ENCODE results near the gene INHBB.
"Not testable (repeated sequence)": the region's sequence is repeated elsewhere in the genome, so short reads cannot be mapped to it uniquely, and the experiment has no call there.

Gene INHBB

GRCh38 chr2:120381661-120382060 lies 35.7 kb downstream of the INHBB start:
- DNase-seq (ENCODE audit: low read depth in 2 of 2): no peak

DNA sequence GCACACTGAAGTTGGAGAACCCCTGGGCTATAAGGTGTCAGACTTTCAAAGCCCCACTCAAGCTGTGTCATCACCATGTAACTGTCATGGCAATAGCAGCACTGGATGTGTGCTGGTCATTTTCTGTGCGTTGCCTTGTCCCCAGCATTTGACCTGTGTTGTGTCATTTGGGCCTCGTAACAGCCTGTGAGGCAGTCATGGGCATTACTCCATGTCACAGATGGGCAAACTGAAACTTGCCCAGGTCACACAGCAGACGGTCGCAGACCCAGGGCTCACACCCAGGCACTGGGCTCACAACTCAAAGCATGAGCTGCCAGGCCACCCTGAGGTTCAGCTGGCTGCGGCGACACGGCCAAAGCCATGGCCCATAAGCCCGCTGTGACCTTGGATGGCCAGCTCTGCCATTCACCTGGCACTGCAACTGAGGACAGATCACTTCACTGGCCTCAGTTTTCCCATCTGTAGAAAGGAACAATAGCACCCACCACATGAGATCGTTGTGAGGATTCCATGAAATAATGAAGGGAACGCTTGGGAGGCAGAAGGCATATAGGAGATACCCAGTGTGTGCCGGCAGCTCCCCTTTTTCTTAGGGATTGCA lies 36.7 kb downstream of the INHBB start:
- no peak for DNase-seq (ENCODE audit: low read depth in 2 of 2)

GRCh38 chr2:120383191-120383590 lies 37.3 kb downstream of the INHBB start:
- DNase-seq (ENCODE audit: low read depth in 2 of 2): no peak

DNA sequence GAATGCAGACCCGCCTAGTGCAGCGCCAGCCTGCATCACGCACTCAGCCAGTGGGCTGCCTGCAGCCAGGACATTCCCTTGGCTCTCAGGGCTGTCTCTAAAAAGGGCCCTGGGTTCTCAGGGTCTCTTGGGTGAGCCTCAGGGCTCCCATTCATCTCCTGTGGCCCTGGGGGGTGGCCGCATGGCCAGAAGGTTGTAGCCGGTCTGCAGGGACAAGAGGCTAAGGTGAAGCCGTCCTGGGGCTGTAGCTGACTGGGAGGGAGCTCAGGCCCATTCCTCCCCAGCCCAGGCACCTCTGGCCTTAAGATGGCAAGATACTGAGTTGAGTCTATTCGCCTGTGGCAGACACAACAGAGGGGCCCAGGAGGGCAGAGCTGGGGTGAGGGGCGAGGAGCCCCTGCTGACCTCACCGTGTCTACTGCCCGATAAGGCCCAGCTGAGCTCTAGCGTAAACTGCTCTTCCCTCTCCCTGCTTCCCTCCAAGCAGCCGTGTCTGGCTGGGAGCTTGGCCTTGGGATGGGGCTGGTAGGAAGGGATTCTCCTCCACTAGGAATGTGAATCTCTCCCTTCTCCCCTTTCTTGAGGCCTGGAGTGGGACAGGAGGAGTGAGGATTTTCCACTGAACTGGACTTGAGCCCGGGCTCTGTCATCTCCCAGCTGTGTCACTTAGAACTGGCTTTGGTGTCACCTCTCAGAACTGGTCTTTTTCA lies 37.9 kb downstream of the INHBB start:
- no peak for DNase-seq (ENCODE audit: low read depth in 2 of 2)

- DNase-seq (ENCODE audit: low read depth in 2 of 2): no peak
These were observed 38.8 kb downstream of the INHBB start for GRCh38 chr2:120384486-120385354.

DNA sequence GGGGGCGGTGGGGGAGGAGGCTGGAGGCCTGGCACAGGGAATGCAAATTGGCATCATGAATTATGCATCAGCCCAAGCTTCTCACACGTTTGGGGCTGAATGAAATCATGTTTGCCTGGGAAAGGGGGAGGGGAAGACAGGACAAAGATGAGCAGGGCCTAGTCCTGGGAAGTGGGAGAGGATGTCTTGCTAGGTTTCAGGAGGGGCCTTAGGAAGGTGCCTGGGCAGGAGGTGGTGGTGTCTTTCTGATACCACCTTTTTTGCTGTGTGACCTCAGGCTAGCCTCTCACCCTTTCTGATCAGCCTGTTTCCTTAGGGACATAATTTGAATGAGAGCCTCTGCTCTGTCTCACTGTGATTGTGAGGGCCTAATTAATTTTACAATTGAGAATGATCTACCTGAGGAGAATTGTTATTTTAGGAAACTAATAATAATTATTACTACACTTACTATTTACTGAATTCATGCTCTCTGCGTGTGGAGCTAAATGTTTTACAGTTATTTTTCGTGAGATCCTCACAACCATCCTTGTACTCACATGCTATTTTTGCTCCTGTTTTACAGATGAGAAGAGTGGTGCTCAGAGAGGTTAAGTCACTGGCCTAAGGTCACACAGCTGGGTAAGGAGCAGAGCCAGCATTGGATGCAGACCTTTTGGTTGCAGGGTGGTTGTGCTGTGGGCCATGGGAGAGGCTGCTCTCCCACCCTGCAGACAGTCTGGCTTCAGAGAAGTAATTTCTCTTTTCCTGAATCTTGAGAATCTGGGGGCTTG lies 39.6 kb downstream of the INHBB start:
- no peak for DNase-seq (ENCODE audit: low read depth in 2 of 2)

GRCh38 chr2:120388222-120389035 lies 42.5 kb downstream of the INHBB start:
- DNase-seq (ENCODE audit: low read depth in 2 of 2): no peak

DNA sequence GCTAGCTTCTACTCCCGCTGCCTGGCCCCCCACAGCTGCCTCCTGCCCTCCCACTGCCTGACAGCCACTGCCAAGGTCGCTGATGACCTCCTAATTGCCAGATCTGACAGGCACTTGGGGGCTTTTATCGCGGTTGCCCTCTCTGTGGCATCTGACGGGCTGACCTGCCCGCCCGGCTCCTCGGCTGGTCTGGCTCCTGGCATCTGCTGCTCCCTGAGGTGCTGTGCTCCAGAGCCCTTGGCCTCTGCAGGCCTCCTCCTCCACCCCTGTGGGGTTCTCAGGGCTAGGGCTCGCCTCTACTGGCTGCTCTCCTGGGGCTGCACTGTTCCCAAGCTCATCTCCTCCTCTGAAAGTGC lies 43.1 kb downstream of the INHBB start:
- no peak for DNase-seq (ENCODE audit: low read depth in 2 of 2)

DNA sequence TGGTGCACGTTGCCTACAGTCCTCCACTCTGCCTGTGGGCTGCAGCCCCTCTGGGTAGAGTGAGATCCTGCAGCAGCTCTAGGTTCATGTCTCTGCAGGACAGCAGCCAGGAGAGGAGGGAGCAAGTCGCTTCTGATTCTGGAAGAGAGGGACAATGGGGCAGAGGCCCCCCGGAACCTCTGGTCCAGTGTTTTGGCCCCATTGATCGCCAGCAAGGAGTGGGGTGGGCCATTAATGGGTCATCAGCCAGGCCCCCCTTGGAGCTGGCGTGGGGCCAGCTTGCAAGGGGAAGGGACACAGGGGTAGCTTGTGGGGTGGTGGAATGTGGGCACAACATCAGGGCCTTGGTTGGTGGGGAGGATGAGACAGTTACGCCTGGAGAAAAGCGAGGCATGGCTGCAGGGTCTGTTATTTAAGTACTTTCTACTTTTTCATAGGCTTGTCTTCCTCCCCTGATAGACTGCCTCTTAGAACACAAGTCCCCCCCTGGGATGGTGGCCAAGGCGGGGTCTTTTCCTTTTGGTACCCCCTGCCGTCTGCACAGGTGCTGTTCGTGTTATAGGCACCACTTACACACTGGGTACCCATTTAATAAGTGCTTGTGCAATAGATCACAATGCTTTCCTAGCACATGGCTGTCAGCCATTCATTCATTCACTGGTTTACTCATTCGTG lies 44.6 kb downstream of the INHBB start:
- no peak for DNase-seq (ENCODE audit: low read depth in 2 of 2)

- not testable (repeated sequence) for DNase-seq (ENCODE audit: low read depth in 2 of 2)
These were observed 45.4 kb downstream of the INHBB start for GRCh38 chr2:120391382-120391781.

- no peak for DNase-seq (ENCODE audit: low read depth in 2 of 2)
These were observed 46.2 kb downstream of the INHBB start for GRCh38 chr2:120391911-120392665.

DNA sequence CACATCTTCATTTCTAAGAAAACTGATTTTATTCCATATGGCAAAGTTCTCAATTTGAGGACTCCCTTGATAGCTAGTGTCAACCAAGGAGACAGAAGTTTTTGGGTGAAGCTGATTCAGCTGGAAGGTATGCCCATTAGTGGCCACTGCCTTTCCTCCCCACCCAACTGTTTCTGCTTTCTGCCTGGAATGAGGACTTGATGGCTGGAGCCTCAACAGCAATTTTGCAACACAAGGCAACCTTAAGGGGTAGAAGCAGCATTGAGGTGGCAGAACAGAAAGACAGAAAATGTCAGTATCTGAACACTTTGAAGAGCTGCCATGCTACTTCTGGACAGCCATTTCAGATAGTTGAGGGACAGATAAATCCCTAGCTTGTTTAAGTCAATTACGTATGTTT lies 47.0 kb downstream of the INHBB start:
- DNase-seq (ENCODE audit: low read depth in 2 of 2): no peak

GRCh38 chr2:120393456-120393855 lies 47.5 kb downstream of the INHBB start:
- no peak for DNase-seq (ENCODE audit: low read depth in 2 of 2)

- DNase-seq (ENCODE audit: low read depth in 2 of 2): no peak
These were observed 48.8 kb downstream of the INHBB start for GRCh38 chr2:120394764-120395163.

- DNase-seq (ENCODE audit: low read depth in 2 of 2): no peak
These were observed 49.5 kb downstream of the INHBB start for GRCh38 chr2:120395221-120396012.

DNA sequence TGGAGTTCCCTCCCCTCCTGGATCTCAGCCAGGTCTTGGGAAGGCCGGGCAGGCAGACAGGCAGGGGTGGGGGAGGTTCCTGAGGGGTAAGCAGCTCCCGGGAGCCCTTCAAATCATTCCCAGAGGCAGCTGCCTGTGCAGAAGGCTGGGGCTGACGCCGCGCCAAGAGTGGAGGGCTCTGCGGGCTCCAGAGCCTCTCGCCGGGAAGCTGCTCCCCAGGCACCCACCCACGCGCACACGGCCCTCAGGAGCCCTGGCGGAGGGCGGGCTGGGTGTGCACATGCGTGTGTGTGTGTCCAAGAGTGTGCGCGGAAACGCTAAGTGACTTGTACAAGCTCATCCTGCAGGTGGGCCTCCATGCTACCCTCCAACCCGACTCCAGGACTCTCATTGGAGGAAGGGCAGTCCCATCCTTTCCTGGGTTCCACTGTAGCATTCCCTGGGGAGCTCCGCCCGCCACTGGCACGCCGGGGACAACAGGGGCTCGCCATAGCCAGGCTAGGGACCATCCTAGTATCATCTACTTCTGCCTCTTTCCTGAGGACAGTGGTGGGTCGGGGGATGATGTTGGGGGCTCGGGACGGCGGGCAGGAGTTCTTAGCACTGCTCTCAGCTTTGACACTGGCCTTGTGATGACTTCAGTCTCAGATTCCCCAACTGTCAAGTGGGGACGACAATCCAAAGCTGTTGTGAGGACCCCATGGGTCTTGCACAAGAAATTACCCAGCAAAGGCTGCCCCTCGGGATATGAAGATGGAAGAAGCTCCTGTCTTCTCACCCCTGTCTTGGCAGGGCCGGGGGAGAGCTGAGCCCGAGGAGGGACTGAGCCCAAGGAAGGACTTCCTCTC lies 50.3 kb downstream of the INHBB start:
- DNase-seq (ENCODE audit: low read depth in 2 of 2): no peak

GRCh38 chr2:120396861-120397811 lies 51.2 kb downstream of the INHBB start:
- DNase-seq (ENCODE audit: low read depth in 2 of 2): no peak

Measured in stimulated activated CD4-positive, alpha-beta T cell treated with anti-CD3 and anti-CD28 coated beads, Interleukin-15, amount 100 ng/mL, for 48 hours (primary cell).